ENCODE results near the gene CCDC148.

CCDC148 gene

DNA sequence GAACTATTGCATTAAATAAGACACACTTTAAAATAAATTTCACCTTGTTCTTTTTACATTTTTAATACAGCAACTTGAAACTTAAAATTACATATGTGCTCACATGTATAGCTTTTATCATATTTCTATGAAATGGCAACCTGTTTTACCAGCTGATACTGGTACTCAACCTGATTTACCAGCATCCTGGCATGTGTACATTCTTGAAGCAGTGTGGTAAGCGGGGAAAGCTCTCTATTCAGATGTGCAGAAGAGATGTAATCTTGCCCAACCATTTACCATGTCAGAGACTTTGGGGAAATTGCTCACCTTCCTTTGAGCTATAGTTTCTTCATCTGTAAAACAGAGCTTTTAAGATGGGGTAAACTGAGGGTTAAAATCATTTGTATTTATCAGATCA is 133.2 kb downstream of the CCDC148 start:
- Histone ChIP-seq H3K27ac (no peak overlapping the region), H3K27me3 (ENCODE audit: control insufficient read depth, insufficient read depth, low read length) (no peaks in the 10 kb centered on the region), H3K9ac (no peak overlapping the region), H3K4me2 (ENCODE audit: low read length) (no peak overlapping the region), H3K36me3 (ENCODE audit: control insufficient read depth, insufficient read depth, low read length) (no peaks in the 10 kb centered on the region), H3K79me2 (no peaks in the 10 kb centered on the region), H3K4me1 (no peaks in the 10 kb centered on the region), H2AFZ (no peak overlapping the region), H3K9me3 (ENCODE audit: control insufficient read depth, low read length) (no peaks in the 10 kb centered on the region), H3K4me3 (ENCODE audit: low read depth, low read length) (no peak overlapping the region)
- TF ChIP-seq, protein P1, sequence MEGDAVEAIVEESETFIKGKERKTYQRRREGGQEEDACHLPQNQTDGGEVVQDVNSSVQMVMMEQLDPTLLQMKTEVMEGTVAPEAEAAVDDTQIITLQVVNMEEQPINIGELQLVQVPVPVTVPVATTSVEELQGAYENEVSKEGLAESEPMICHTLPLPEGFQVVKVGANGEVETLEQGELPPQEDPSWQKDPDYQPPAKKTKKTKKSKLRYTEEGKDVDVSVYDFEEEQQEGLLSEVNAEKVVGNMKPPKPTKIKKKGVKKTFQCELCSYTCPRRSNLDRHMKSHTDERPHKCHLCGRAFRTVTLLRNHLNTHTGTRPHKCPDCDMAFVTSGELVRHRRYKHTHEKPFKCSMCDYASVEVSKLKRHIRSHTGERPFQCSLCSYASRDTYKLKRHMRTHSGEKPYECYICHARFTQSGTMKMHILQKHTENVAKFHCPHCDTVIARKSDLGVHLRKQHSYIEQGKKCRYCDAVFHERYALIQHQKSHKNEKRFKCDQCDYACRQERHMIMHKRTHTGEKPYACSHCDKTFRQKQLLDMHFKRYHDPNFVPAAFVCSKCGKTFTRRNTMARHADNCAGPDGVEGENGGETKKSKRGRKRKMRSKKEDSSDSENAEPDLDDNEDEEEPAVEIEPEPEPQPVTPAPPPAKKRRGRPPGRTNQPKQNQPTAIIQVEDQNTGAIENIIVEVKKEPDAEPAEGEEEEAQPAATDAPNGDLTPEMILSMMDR (IDR thresholded peaks at IDR 0.05): no peak

DNA sequence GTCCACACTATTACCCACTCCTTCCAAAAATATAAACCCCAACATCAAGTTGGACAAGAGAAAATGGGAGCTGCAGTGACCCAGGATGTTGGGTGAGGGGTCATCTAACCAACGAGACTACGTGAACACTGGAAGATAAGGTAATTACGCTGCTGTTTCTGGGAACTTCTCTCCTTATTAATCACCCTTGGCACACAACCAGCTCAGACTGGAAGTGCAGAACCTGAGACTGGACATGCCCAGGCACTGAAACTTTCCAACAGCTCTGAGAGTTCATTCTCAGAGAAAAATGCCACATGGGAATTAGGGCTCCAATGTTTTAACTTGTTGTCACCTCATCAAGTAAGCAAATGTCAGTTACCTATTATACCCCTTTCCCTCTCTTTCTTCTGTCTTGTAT is 135.3 kb downstream of the CCDC148 start:
- Histone ChIP-seq H3K4me1 (no peaks in the 10 kb centered on the region), H3K79me2 (no peaks in the 10 kb centered on the region), H3K36me3 (ENCODE audit: control insufficient read depth, insufficient read depth, low read length) (no peaks in the 10 kb centered on the region), H3K9me3 (ENCODE audit: control insufficient read depth, low read length) (no peaks in the 10 kb centered on the region), H3K27me3 (ENCODE audit: control insufficient read depth, insufficient read depth, low read length) (no peaks in the 10 kb centered on the region), H3K9ac (no peak overlapping the region), H3K4me3 (ENCODE audit: low read depth, low read length) (no peak overlapping the region), H3K27ac (no peak overlapping the region), H3K4me2 (ENCODE audit: low read length) (no peak overlapping the region), H2AFZ (no peak overlapping the region)
- TF ChIP-seq, protein P1 (IDR thresholded peaks at IDR 0.05): no peak

DNA sequence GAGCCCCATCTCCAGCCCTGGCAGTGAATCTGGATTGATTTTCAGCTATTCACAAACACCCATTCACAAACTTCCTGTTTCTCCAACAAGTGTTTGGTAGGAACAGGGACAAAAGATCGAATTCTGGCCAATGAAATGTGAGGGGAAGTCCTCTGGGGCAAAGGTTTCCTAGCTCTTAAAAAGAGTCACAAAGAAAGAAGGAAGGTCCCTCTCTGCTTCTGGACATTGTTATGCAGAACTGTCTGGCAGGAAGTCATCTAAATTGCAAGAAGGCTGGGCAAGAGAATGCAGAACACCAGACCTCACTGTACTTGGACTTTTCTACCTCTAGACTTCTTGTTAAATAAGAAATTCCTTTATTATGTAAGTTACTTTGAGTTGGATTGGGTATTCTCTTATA is 137.3 kb downstream of the CCDC148 start:
- TF ChIP-seq, protein P1 (IDR thresholded peaks at IDR 0.05): no peak
- no peak overlapping the region for H3K9ac ChIP-seq
- no peaks in the 10 kb centered on the region for H3K79me2 ChIP-seq
- no peak overlapping the region for H2AFZ ChIP-seq
- H3K4me1 ChIP-seq: no peaks in the 10 kb centered on the region
- H3K36me3 ChIP-seq (ENCODE audit: control insufficient read depth, insufficient read depth, low read length): no peaks in the 10 kb centered on the region
- no peak overlapping the region for H3K27ac ChIP-seq
- H3K9me3 ChIP-seq (ENCODE audit: control insufficient read depth, low read length): no peaks in the 10 kb centered on the region
- H3K27me3 ChIP-seq (ENCODE audit: control insufficient read depth, insufficient read depth, low read length): no peaks in the 10 kb centered on the region
- no peak overlapping the region for H3K4me3 ChIP-seq (ENCODE audit: low read depth, low read length)
- no peak overlapping the region for H3K4me2 ChIP-seq (ENCODE audit: low read length)

DNA sequence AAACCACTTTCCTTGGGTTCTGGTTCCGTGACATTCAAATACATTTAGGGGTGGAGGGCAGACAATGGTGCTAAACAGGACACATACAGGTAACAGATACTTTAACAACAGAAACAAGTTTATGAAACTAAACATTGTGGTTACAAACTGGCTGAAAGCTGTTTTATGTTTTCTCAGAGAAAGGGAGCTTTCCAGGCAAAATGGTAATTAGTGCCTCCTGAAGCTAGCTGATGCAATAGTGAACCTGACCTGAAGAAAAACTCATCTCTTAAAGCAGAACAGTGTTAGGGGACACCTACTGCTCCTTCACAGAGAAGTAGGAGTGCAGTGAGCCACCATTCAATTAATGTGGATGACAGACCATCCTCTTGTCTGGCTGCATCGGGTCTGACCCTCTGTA is 138.9 kb downstream of the CCDC148 start:
- H3K27me3 ChIP-seq (ENCODE audit: control insufficient read depth, insufficient read depth, low read length): no peaks in the 10 kb centered on the region
- no peaks in the 10 kb centered on the region for H3K9me3 ChIP-seq (ENCODE audit: control insufficient read depth, low read length)
- no peak overlapping the region for H3K27ac ChIP-seq
- no peaks in the 10 kb centered on the region for H3K4me1 ChIP-seq
- no peak overlapping the region for H3K4me3 ChIP-seq (ENCODE audit: low read depth, low read length)
- no peak overlapping the region for H3K4me2 ChIP-seq (ENCODE audit: low read length)
- TF ChIP-seq, protein P1 (IDR thresholded peaks at IDR 0.05): no peak
- H3K9ac ChIP-seq: no peak overlapping the region
- no peak overlapping the region for H2AFZ ChIP-seq
- no peaks in the 10 kb centered on the region for H3K79me2 ChIP-seq
- H3K36me3 ChIP-seq (ENCODE audit: control insufficient read depth, insufficient read depth, low read length): no peaks in the 10 kb centered on the region

DNA sequence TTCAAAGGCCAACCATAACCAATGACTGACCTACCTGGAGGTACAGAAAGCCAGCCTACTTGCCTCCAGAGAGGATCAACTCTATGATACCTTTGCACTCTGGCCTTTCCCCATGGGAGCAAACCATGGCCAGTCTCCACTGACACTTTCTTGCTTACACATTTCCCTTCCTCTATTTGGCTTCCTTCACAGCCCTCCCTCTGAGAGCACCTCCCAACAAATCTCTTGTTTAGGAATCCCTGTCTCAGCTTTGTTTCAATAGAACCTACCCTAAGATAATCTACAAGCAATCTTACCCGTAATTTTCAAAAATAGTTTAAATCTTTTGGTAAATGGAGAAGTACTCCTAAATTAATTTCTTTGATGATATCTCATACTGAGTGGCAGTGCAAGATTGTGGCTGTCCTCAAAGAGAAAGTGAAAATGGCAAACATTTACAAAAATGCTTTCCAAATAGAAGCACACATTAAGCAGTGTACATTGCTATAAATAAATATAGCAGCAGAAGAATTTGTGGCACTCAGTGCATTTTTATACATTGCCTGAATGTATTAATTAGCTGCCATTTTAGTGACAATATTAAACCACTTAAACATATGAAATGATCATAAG is 140.6 kb downstream of the CCDC148 start:
- H3K4me1 ChIP-seq: no peaks in the 10 kb centered on the region
- H3K79me2 ChIP-seq: no peaks in the 10 kb centered on the region
- no peak overlapping the region for H3K4me3 ChIP-seq (ENCODE audit: low read depth, low read length)
- H3K4me2 ChIP-seq (ENCODE audit: low read length): no peak overlapping the region
- TF ChIP-seq, protein P1 (IDR thresholded peaks at IDR 0.05): no peak
- H3K9ac ChIP-seq: no peak overlapping the region
- H3K9me3 ChIP-seq (ENCODE audit: control insufficient read depth, low read length): no peaks in the 10 kb centered on the region
- H3K27ac ChIP-seq: no peak overlapping the region
- no peaks in the 10 kb centered on the region for H3K27me3 ChIP-seq (ENCODE audit: control insufficient read depth, insufficient read depth, low read length)
- H3K36me3 ChIP-seq (ENCODE audit: control insufficient read depth, insufficient read depth, low read length): no peaks in the 10 kb centered on the region
- H2AFZ ChIP-seq: no peak overlapping the region

All from parathyroid adenoma (tissue), 2 donors.